ENCODE results near the gene GALNT5.
"Not testable (repeated sequence)": the region's sequence is repeated elsewhere in the genome, so short reads cannot be mapped to it uniquely, and the experiment has no call there.

GALNT5 gene

GRCh38 chr2:157257312-157258252 is at the start of gene GALNT5:
TSS of gene GALNT5 (plus strand) at chr2:157257705. CDS start at chr2:157258083, 378 bp downstream.
- no peak for DNase-seq

GRCh38 chr2:157216286-157216965 is 41.1 kb upstream of the GALNT5 start:
- no peak for DNase-seq

- no peak for DNase-seq
These were observed 40.1 kb upstream of the GALNT5 start for GRCh38 chr2:157217409-157217808.

DNA sequence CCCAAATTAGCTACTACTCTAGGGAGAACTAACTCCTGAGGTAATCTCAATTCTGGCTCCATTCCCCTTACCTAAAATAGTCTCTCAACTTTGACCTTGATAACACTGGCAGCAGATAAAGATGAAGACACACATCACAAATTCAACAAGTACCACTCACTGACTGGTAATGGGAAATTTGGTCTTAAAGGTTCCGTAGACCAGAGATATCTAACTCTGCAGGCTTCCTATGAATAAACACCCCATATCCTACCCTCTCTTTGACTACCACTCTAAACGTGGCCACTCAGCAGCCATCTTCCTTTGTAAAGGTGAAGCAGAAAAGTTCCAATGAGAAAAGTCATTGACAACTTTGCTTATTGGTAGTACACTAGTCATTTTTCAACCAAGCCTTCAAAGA is 38.6 kb upstream of the GALNT5 start:
- no peak for DNase-seq

DNA sequence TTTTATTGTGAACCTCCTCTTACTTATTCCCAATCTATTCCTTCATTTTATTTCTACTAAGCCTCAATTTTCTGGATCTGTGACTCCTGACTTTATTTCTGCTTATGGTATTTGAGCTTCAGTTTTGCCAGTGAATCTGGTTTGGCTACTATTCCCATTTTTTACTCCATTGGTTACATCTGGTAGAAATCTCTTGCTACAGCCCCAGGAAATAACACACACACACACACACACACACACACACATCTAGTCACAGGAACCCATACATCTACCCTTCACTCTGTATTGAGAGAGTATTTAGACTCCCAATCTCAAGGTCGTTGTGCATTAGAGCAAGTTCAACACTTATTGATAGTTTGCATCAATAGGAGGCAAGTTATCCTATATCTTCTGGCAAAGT is 37.0 kb upstream of the GALNT5 start:
- DNase-seq: no peak

DNA sequence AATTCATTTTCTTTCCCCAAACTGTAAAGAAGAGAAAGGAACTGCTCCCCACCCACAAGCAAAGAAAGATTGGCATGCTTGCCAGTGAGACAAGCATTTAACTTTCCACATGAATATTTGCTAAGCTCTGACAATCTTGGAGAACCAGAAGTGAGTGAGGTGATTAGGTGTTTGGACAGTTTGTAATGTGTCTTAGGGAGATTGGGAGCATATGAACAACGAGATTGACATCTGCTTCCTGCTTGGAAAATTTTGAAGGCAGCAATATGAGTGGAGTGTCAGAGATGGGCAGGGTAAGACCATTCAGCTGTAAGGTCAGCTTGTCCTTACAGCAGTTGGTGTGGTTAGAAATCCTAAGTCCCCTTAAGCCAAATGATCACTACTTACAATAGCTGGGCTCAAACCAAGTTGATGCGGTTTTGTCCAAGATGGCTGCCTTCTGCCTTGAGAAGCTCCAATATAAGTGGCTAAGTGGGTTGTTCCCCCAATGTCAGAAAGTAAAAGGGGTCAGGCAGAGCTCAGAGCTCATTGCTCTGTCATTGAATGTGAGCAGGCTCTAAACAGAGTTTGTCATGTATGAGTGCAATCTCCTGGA is 36.0 kb upstream of the GALNT5 start:
- no peak for DNase-seq

DNA sequence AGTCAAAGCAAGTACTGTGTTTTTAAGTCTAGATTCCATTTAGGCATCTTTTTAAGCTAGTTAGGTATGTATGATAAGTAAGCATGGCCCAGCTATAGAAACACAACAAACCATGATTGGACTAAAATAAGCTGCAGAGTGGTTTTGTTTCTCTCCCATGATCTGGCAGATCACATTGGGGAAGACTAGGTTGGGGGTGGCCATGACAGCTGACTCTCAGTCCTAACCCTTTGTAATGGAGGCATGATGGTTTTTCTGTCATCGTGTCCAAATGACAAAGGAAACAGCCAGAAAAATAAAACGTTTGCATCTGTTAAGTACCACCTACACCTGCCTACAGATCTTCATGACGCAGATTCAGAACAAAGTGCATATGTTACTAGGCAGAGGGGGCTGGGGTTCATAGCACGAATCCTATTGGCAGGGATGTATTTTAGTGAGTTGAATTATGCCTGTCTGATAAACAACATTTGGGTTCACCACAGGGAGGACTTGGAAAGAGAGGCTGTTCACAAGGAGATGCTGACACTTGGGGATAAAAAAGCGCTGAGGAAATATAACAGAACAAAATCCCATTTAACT is 33.8 kb upstream of the GALNT5 start:
- no peak for DNase-seq

GRCh38 chr2:157224448-157224847 is 33.1 kb upstream of the GALNT5 start:
- DNase-seq: not testable (repeated sequence)

DNA sequence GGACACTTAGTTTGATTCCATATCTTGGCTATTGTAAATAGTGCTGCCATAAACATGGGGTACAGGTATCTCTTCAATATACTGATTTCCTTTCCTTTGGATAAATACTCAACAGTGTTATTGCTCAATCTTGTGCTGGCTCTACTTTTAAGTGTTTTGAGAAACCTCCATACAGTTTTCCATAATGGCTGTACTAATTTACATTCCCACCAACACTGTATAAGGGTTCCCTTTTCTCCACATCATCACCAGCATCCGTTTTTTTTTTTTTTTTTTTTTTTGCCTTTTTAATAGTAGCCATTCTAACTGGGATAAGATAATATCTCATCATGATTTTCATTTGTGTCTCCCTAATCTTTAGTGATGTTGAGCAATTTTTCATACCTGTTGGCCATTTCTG is 29.9 kb upstream of the GALNT5 start:
- DNase-seq: no peak

DNA sequence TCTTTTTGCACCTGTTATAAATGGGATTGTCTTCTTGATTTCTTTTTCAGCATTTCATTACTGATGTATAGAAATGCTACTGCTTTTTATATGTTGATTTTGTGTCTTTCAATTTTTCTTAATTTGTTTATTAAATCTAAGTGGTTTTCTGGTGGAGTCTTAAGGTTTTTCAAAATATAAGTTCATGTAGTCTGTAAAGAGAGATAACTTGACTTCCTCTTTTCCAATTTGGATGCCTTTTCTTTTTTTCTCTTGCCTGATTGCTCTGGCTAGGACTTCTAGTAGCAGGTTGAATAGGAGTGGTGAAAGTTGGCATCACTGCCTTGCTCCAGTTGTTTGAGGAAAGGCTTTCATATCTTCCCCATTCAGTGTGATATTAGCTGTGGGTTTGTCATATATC is 28.6 kb upstream of the GALNT5 start:
- DNase-seq: no peak

GRCh38 chr2:157229572-157229971 is 27.9 kb upstream of the GALNT5 start:
- DNase-seq: no peak

DNA sequence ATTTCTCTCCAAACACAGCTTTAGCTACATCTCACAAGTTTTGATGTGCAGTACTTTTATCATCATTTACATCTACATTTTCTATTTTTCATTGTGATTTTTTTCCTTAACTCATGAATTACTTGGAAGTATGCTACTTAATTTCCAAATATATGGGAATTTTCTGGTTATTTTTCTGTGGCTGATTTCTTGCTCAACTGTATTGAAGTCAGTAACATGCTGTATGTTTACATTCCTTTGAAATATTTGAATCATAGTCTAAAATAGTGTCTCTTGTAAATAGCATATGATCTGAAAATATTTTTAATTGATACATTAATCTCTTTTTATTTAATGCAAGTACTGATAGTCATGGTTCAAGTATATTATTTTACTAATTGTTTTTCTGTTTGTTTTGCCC is 26.0 kb upstream of the GALNT5 start:
- no peak for DNase-seq

DNA sequence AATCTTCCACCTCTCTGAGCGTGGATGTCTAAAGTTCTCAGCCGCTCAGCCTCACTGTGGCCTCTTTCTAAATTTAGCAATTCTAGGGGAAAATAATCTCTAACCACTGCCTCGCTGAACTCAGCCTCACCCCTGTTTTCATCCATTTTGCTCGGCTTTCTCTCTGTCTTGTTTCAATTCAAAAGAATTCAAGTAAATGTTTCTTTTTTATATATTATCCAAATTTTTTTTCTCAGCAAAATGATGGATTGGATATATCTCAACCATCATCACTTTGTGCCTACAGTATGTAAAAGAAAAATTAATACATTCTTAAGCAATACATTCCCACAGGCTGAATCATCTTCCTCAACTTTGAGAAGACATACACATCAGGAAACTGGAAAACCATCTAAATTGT is 24.0 kb upstream of the GALNT5 start:
- no peak for DNase-seq

GRCh38 chr2:157236404-157236803 is 21.1 kb upstream of the GALNT5 start:
- DNase-seq: no peak

DNA sequence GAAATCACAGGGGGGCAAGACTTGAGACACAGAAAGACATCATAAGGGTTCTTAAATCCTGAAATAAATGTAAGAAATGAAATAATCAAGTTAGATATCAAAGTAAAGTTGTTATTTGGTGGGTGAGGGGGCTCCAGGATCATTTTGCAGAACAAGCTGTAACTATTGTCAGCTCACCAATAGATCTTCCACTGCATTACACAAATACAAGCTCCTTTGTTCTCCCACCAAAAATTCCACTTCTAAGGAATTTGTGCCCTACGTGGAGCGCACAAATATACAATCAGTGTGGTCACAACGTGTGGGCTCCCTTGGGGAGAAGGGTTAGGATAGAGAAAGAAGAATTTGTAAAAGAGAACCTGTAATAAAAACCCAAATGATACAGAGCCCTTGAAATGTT is 19.2 kb upstream of the GALNT5 start:
- DNase-seq: no peak

DNA sequence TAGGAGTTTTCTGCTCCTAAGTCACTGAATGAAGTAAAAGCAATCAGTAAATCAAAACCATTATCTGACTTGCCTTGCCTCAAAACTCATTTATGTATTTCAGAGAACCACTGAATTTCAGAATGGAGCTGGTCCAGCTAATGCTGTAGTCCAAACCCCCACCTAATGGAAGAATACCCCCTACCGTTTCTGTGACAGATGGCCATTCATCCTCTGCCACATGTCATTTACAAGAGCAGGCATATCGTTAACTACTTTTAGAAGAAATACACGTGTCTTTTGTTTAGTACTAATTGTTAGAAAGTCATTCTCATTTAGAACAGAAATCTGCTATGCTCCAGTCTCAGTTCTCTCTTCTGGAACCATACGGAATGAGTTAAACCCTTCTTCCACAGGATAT is 12.8 kb upstream of the GALNT5 start:
- DNase-seq: no peak

DNA sequence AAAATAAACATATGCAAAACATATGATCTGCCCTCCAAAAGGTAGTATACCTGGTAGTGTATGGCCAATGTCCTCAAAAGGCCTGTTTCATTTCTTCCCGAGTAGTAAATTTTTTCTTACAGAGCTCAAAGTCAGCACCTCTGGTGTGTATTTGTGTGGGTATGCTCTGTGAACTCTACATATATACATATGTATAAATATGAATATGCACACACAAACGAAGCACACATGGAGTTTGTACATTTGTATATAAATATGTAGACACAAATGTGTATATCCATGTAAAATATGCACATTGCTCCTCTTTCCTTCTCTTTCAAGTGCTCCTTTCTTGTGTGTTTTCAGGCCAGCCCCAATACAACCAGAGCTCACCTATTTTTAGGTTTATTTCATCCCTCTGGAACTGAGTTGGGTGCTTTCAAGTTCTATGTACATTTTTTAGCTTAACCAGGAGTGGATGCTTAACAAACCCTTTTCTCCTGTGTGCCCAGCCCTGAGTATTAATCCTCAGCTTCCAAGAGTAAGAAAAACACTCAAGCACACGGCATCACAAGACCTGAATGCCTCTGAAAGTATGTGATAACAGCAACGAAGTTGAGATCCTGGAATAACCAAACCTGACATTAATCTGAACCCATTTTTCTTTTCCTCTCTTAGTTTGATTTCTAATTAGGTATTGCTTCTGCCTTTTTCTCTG is 12.2 kb upstream of the GALNT5 start:
- DNase-seq: no peak

GRCh38 chr2:157245846-157246764 is 11.4 kb upstream of the GALNT5 start:
- DNase-seq: no peak

- no peak for DNase-seq
These were observed 10.6 kb upstream of the GALNT5 start for GRCh38 chr2:157246765-157247407.

DNA sequence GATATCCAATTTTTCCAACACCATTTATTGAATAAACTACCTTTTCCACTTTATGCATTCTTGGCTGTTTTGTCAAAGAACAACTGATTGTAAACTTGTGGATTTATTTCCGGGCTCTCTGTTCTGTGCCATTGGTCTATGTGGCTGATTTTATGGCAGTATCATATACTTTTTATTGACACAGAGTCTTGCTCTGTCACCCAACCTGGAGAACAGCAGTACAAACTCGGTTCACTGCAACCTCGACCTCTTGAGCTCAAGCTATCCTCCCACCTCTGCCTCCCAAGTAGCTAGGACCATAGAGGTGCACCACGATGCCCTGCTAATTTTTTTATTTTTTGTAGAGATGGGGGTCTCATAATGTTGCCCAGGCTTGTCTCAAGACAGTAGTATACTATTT is 6.7 kb upstream of the GALNT5 start:
- no peak for DNase-seq

DNA sequence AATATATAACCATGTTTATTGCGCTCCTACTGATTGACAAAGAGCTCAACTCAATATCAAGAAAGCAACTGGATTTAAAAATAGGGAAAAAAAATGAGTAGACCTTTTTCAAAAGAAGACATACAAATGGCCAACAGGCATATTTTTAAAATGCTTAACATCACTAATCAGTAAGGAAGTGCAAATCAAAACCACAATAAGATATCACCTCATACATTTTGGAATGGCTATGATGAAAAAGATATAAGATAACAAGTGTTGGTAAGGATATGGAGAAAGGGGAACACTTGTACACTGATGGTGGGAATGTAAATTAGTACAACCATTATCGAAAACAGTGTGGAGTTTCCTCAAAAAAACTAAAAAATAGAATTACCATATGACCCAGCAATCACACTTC is 5.6 kb upstream of the GALNT5 start:
- DNase-seq: no peak
